K562 (cell line): ENCODE results near the gene ZMYM4. TPM values are rescaled to one million over a fixed set of nuclear protein-coding genes. Genes with fewer than 3 reads are reported as not detected.

ENCODE experiments used
- ATAC-seq: fragments of 200-7000 bp; cut with Tn5 transposase; 3 replicates; pipeline ENCODE4 v1.9.1; 2020; ENCODE audit warnings: moderate library complexity
- BruUV-seq: library from RNA; stranded (reverse); fragments of 400-500 nt; replicated peaks from 2 replicates; lab custom pipeline; 2021; lab: Mats Ljungman, UMichigan
- CTCF ChIA-PET: fragments of 300-600 bp; formaldehyde crosslinking; extraction: SDS; loops from one replicate; lab custom pipeline; 2021; ENCODE audit warnings: low intra/inter-chr PET ratio; lab: Yijun Ruan, JAX
- POLR2A ChIA-PET: fragments of 300-600, 350-650 bp; sonication (Branson Sonifier 250); formaldehyde crosslinking; extraction: SDS; loops from one replicate; lab custom pipeline; 2021; ENCODE audit warnings: antibody characterized with exemption, inconsistent platforms; lab: Yijun Ruan, JAX
- DNase-seq, 4 experiments: peaks; one replicate each; pipeline versions ENCODE4 v3.0.0 to v3.0.0-alpha.2; 2011 to 2018; ENCODE audit warnings: low spot score in 3 of 4, mixed read lengths in 3 of 4; ENCODE audit errors: extremely low read depth in 1 of 4
- FAIRE-seq: peaks from 2 replicates; lab custom pipeline; 2011; peaks lifted over from hg19 to GRCh38; lab: Jason Lieb, UNC
- H2AFZ ChIP-seq: 2 replicates; pipeline ENCODE4 v1.6.0; 2011; ENCODE audit warnings: low read depth, low read length, control low read depth, inconsistent platforms
- H3K27ac ChIP-seq: fragments of 200-600 bp; 3 replicates; pipeline ENCODE4 v1.8.0; 2011; ENCODE audit warnings: low read depth, mild to moderate bottlenecking, control low read depth, inconsistent platforms, low read length, moderate library complexity, mixed read lengths; ENCODE audit errors: extremely low read depth
- H3K27me3 ChIP-seq, 2 experiments: fragments of 300-600 bp in 1 of 2; 2 replicates in 1 of 2; 3 replicates in 1 of 2; pipeline versions ENCODE4 v1.6.0 to v1.8.0; 2011; ENCODE audit warnings: inconsistent platforms in 2 of 2, low read length in 2 of 2, mild to moderate bottlenecking in 1 of 2, mixed read lengths in 1 of 2, moderate library complexity in 1 of 2; ENCODE audit not compliant: control insufficient read depth in 2 of 2, insufficient read depth in 2 of 2
- H3K36me3 ChIP-seq: fragments of 300-600 bp; 3 replicates; pipeline ENCODE4 v1.8.0; 2011; ENCODE audit warnings: mild to moderate bottlenecking, low read length, inconsistent platforms; ENCODE audit not compliant: control insufficient read depth, insufficient read depth
- H3K4me1 ChIP-seq, 2 experiments: fragments of 200-600 bp in 1 of 2; replicated peaks in 1 of 2; 2 replicates in 1 of 2; 3 replicates in 1 of 2; pipeline versions ENCODE4 v1.5.1 to v1.8.0; 2011; ENCODE audit warnings: inconsistent platforms in 2 of 2, low read length in 2 of 2, mild to moderate bottlenecking in 1 of 2, mixed read lengths in 1 of 2, moderate library complexity in 1 of 2; ENCODE audit not compliant: control insufficient read depth in 2 of 2, insufficient read depth in 2 of 2
- H3K4me2 ChIP-seq: 2 replicates; pipeline ENCODE4 v1.6.1; 2011; ENCODE audit warnings: low read length, control low read depth, inconsistent platforms, mixed read lengths; ENCODE audit not compliant: insufficient read depth
- H3K4me3 ChIP-seq: fragments of 200-600 bp; sonication (generic), shearing (Covaris generic); 2 replicates; pipeline ENCODE4 v1.5.1; 2016; ENCODE audit warnings: control low read depth, inconsistent platforms
- H3K79me2 ChIP-seq: fragments of 200-600 bp; 3 replicates; pipeline ENCODE4 v1.8.0; 2011; ENCODE audit warnings: low read length, inconsistent platforms; ENCODE audit not compliant: control insufficient read depth, insufficient read depth
- H3K9ac ChIP-seq, 2 experiments: 2 replicates each; pipeline versions ENCODE4 v1.6.0 to v1.6.1; 2011; ENCODE audit warnings: low read depth in 2 of 2, low read length in 2 of 2, control low read depth in 1 of 2, inconsistent platforms in 1 of 2, mild to moderate bottlenecking in 1 of 2, mixed read lengths in 1 of 2; ENCODE audit not compliant: insufficient read depth in 1 of 2
- H3K9me1 ChIP-seq: one replicate; pipeline ENCODE4 v1.6.0; 2011; ENCODE audit warnings: inconsistent platforms, mild to moderate bottlenecking, low read length, moderate library complexity; ENCODE audit not compliant: control insufficient read depth, insufficient read depth
- H3K9me3 ChIP-seq: replicated peaks from 2 replicates; pipeline ENCODE4 v1.5.1; 2011; ENCODE audit warnings: low read depth, low read length, inconsistent platforms; ENCODE audit not compliant: control insufficient read depth, insufficient read depth
- H4K20me1 ChIP-seq: replicated peaks from 2 replicates; pipeline ENCODE4 v1.6.1; 2011; ENCODE audit warnings: low read length, inconsistent platforms, mixed read lengths; ENCODE audit not compliant: control insufficient read depth, insufficient read depth
- CCNT2 ChIP-seq: IDR thresholded peaks from 2 replicates; pipeline ENCODE4 v1.6.1; 2011; ENCODE audit warnings: borderline replicate concordance, low read depth, mild to moderate bottlenecking, moderate library complexity, mixed read lengths, low read length; ENCODE audit not compliant: insufficient read length; ENCODE audit errors: extremely low read depth
- YY1 ChIP-seq, 3 experiments: IDR thresholded peaks; 2 replicates each; pipeline ENCODE4 v1.6.1; 2011; ENCODE audit warnings: low read length in 2 of 3, mild to moderate bottlenecking in 2 of 3, moderate library complexity in 2 of 3, borderline replicate concordance in 1 of 3, control low read depth in 1 of 3, low read depth in 1 of 3; ENCODE audit not compliant: insufficient read depth in 3 of 3, insufficient replicate concordance in 2 of 3, control insufficient read depth in 1 of 3, insufficient read length in 1 of 3; ENCODE audit errors: extremely low read depth in 1 of 3
- WGBS: fragments of 100-300 bp; shearing (Covaris generic); methylation state at CpG from one replicate; pipeline ENCODE4 v1.1.6; 2016; ENCODE audit warnings: low coverage, mixed read lengths; ENCODE audit not compliant: insufficient coverage; ENCODE audit errors: missing lambda C conversion rate; 5-methylcytosine and 5-hydroxymethylcytosine counted together
- in situ Hi-C: fragments of 300-500 bp; cut with MboI; formaldehyde crosslinking; loops from 4 replicates; pipeline ENCODE4 v1.15.0; 2018; ENCODE audit warnings: inconsistent platforms, mixed read lengths
- intact Hi-C: fragments of 100-400 bp; cut with micrococcal nuclease; formaldehyde crosslinking; loops from 2 replicates; pipeline ENCODE4 v1.14.2; 2022
- polyA plus RNA-seq, 8 experiments: library from polyadenylated mRNA; depleted of rRNA in 4 of 8; stranded (reverse) in 5 of 8; unstranded in 3 of 8; fragments of >200 nt; fragmentation: Nextera tagmentation in 2 of 8; fragmentation: Illumina TruSeq in 1 of 8; extraction: Ambion mirVana in 2 of 8; extraction: Trizol in 1 of 8; gene quantifications; 2 replicates each; pipeline versions ENCODE4 v1.2.1 to v1.2.3, GENCODE V29; 2011 to 2014; ENCODE audit warnings: inconsistent platforms in 1 of 8, missing spikeins in 1 of 8
- total RNA-seq, 7 experiments: library from RNA; depleted of rRNA in 6 of 7; stranded (reverse); fragments of >200 nt in 6 of 7; fragmentation: Illumina TruSeq in 2 of 7; extraction: Trizol in 2 of 7; gene quantifications; 2 replicates each; pipeline versions ENCODE4 v1.2.1 to v1.2.3, GENCODE V29; 2011 to 2021; ENCODE audit warnings: low replicate concordance in 1 of 7
- TF ChIP-seq, protein P1 (sequence below): sonication (generic); formaldehyde crosslinking; IDR thresholded peaks from 2 replicates; pipeline ENCODE4 v1.8.0; 2022; ENCODE audit warnings: mild to moderate bottlenecking, missing genetic modification reagents

ZMYM4 gene
- total and polyA plus RNA-seq, 9 of the 15 experiments (the other 6 are each of a cell fraction or from before 2014, with no cell fraction given), result 15.2 to 77.2 (median 63.3) TPM

DNA sequence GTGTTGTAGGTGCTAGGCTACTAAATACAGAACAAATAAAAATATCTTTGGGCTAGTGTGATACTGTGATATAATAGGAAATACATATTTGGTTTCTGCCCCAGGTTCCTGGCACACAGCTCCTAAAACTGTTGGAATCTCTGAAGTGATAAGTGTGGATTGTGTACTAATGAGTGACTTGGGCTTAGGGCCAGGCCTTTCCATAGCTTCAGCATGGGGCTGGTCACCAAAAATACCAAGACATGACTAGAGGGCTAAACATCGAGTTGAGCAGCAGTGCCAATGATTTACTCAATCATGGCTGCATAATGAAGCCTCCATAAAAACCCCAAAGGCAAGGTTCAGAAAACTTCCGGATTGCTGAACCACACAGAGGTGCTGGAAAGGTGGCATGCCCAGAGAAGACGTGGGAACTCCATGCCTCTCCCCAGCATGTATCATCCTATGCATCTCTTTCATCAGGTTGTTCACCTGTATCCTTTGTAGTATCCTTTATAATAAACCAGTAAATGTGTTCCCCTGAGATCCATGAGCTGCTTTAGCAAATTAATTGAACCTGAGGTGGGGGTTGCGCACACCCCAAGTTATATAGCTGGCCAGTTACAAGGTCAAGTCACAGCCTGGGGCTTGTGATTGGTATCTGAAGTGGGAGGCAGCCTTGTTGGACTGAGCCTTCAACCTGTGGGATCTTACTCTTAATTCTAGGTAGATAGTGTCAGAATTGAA is 51.6 kb downstream of the ZMYM4 start:
- Histone ChIP-seq H3K9ac (no peak overlapping the region; a peak in 1 of 4 replicates), H3K9me1 (no peaks in the 10 kb centered on the region), H3K36me3 (peaks cover 20% of the 10 kb centered on the region; the same call in 2 of the 3 replicates), H3K79me2 (peaks cover 62% of the 10 kb centered on the region), H3K4me3 (no peak overlapping the region), H3K4me2 (no peak overlapping the region), H3K27ac (no peak overlapping the region), H3K27me3 (no peaks in the 10 kb centered on the region), H3K9me3 (no peaks in the 10 kb centered on the region), H2AFZ (no peak overlapping the region), H3K4me1 (no peaks in the 10 kb centered on the region; a peak in 1 of 5 replicates), H4K20me1 (no peaks in the 10 kb centered on the region)
- POLR2A ChIA-PET, result interaction anchor here (1.2 kb wide), 1 partner anchor 109 kb away, joined by 3 read pairs; no protein-coding TSS in a partner anchor
- DNase-seq (no peak), ATAC-seq (peak; percentile 62), FAIRE-seq (no peak)
- 76% methylated on average over 4 of the region's 4 CpGs for whole genome bisulfite sequencing
- in situ Hi-C loops, result no loop called here
- CTCF ChIA-PET, result no interaction called here
- TF ChIP-seq CCNT2, result no peak
- TF ChIP-seq, protein P1, sequence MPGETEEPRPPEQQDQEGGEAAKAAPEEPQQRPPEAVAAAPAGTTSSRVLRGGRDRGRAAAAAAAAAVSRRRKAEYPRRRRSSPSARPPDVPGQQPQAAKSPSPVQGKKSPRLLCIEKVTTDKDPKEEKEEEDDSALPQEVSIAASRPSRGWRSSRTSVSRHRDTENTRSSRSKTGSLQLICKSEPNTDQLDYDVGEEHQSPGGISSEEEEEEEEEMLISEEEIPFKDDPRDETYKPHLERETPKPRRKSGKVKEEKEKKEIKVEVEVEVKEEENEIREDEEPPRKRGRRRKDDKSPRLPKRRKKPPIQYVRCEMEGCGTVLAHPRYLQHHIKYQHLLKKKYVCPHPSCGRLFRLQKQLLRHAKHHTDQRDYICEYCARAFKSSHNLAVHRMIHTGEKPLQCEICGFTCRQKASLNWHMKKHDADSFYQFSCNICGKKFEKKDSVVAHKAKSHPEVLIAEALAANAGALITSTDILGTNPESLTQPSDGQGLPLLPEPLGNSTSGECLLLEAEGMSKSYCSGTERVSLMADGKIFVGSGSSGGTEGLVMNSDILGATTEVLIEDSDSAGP, result no peak
- peak in 1 of 3 experiments; percentile 22 for TF ChIP-seq YY1 (IDR thresholded peaks at IDR 0.05; ENCODE audit: borderline replicate concordance in 1 of 3, control insufficient read depth in 1 of 3, extremely low read depth in 1 of 3, insufficient read depth in 3 of 3, insufficient read length in 1 of 3, insufficient replicate concordance in 2 of 3, low read depth in 1 of 3, low read length in 2 of 3)
- intact Hi-C loops, result no loop called here
- BruUV-seq, result no TSS peak
